Cardiac fibroblast (primary cell): ENCODE measurements around the gene SGTA.

ENCODE experiments used
- DNase-seq, 2 donors: peaks; one replicate each; pipeline versions ENCODE4 v3.0.0 to v3.0.0-alpha.2; 2010; ENCODE audit warnings: low read depth in 2 of 2
- H3K4me3 ChIP-seq, 2 donors: replicated peaks in 1 of 2; 1 replicate in 1 of 2; 2 replicates in 1 of 2; pipeline ENCODE4 v1.5.1; 2011; ENCODE audit warnings: low read depth in 2 of 2, low read length in 2 of 2, mild to moderate bottlenecking in 2 of 2, moderate library complexity in 1 of 2
- TF ChIP-seq, protein P1 (sequence below): IDR thresholded peaks from one replicate; pipeline ENCODE4 v1.5.1; 2011; ENCODE audit warnings: low read depth, mild to moderate bottlenecking, low read length, inconsistent platforms

Gene SGTA

GRCh38 chr19:2764945-2765344 lies 18.1 kb downstream of the SGTA start:
- TF ChIP-seq, protein P1, sequence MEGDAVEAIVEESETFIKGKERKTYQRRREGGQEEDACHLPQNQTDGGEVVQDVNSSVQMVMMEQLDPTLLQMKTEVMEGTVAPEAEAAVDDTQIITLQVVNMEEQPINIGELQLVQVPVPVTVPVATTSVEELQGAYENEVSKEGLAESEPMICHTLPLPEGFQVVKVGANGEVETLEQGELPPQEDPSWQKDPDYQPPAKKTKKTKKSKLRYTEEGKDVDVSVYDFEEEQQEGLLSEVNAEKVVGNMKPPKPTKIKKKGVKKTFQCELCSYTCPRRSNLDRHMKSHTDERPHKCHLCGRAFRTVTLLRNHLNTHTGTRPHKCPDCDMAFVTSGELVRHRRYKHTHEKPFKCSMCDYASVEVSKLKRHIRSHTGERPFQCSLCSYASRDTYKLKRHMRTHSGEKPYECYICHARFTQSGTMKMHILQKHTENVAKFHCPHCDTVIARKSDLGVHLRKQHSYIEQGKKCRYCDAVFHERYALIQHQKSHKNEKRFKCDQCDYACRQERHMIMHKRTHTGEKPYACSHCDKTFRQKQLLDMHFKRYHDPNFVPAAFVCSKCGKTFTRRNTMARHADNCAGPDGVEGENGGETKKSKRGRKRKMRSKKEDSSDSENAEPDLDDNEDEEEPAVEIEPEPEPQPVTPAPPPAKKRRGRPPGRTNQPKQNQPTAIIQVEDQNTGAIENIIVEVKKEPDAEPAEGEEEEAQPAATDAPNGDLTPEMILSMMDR: no peak
- no peak for DNase-seq
- H3K4me3 ChIP-seq: no peak overlapping the region

GRCh38 chr19:2763687-2764086 lies 19.4 kb downstream of the SGTA start:
- no peak for DNase-seq
- no peak overlapping the region for H3K4me3 ChIP-seq

DNA sequence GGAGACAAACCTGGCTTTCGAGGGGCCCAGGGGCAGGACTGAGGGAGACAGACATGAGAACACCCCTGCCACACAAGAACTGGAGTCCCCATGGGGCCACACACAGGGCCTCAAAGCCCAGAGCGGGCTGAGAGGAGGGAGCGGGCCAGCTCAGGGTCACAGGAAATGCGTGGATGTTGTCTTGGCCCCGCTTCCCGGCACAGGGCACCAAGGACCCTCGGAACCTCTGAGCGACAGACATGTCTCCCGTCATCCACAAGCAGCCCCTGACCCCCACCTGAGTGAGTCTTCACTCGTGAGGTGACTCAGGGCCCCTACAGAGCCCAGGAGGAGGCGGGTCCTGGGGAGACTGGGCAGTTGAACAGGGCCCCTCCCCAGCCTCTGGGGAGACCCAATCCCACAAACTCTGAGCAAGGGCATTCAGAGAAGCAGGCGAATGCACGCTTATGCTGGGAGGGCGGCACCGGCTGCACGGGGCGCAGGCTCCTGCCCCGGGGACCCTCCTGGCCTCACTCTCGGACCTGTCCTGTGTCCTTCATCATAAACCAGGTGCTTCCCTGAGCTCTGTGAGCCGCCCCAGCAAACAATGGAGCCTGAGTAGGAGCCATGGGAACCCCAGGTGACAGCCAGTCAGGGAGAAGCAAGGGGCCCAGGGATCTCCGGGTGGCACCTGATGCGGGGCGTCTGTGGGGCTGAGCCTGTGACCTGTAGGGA lies 20.1 kb downstream of the SGTA start:
- DNase-seq: no peak
- TF ChIP-seq, protein P1: no peak
- H3K4me3 ChIP-seq: no peak overlapping the region

More at GRCh38 chr19:2763687-2764086, 19.4 kb downstream of the SGTA start:
- TF ChIP-seq, protein P1: no peak

DNA sequence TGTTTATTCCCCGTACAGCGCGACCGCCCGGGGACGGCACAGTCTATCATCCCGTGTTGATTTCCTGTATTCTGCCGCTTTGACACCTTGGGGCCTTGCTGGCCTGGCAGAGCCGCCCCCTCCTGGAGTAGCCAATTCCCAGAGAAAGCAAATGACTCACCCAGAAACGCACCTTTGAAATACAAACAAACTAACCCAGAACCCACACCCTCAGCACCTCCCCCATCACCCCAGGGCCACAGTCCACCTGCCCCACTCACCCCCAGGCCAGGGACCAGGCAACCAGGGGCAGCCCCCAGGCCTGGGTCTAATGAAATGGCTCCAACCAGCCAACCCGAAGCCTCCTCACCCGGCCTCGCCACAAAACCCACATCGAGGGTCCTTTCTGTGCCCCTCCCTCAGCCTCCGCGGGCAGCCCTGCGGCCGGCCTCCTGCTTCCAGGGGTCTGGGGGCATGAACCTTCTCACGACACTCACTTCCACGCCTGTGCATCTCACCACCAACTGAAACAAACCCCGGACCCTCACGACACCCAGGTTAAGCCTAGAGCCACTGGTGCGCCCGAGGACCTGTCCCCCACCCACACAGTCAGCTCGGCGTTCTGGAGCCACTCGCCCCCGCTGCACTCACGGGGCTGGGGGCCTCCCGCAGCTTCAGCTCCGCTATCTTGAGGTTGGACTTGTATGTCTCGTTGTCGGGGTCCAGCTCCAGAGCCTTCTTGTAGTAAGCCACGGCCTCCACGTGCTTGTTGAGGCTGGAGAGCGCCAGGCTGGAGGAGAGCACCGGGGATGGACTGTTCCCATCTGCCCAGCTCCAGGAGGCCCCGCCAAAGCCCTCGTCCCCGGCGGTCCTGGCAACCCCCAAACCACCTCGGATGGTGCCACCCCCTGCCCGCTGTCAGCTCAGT lies 20.9 kb downstream of the SGTA start:
- TF ChIP-seq, protein P1: no peak
- DNase-seq: no peak
- H3K4me3 ChIP-seq: no peak overlapping the region

DNA sequence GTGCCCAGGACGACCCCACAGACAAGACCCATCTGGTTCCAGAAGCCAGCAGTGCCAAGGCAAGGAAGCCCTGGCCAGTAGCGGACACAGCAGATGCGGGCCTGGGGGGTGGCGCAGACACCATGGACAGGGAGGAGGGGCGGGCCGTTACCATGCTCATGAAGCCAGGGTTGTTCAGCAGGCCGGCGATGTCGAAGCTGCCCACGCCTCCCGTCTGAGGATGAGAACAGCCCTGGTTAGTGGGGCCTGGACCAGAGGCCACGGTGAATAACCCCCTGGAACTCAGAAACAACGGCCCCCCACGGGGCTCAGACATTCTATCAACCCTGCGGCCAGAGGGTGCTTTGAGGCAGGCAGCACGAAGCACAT lies 21.8 kb downstream of the SGTA start:
- TF ChIP-seq, protein P1: no peak
- no peak overlapping the region for H3K4me3 ChIP-seq
- DNase-seq: no peak

DNA sequence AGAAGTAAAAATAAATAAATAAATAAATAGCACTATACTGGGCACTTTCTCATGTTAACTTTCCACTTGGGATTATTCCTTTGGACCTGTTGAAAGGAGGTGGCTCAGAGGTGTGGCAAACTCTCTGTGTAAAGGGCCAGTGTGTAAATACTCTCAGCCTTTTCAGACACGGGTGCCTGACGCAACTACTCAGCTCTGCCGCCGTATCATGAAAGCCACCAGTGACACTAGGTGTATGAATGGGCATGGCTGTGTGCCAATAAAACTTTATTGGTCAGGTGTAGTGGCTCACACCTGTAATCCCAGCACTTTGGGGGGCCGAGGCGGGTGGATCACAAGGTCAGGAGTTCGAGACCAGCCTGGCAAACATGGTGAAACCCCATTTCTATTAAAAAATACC lies 23.1 kb downstream of the SGTA start:
- no peak overlapping the region for H3K4me3 ChIP-seq
- no peak for DNase-seq
- TF ChIP-seq, protein P1: no peak
